ENCODE measurements around the gene NRG2.

DNA sequence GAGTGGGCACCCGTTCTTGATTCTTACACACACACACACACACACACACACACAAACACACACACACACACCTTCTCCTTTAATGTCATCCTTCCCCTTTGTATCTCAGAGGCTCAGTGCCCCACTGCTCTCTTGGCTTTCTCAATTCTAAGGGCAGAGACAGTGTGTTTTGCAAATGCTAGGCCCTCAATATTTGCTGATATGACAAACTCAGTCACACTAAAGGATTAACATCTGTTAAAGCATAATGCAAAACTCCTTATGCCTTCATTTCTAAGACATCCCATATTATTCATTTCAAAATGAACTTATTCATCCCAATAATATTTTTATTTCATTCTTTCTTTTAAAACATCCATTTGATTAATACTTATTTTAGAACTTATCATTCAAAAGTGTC, 8.9 kb upstream of the NRG2 start:
- TF ChIP-seq POLR2A (IDR thresholded peaks at IDR 0.05), result no peak
- TF ChIP-seq, protein P1, sequence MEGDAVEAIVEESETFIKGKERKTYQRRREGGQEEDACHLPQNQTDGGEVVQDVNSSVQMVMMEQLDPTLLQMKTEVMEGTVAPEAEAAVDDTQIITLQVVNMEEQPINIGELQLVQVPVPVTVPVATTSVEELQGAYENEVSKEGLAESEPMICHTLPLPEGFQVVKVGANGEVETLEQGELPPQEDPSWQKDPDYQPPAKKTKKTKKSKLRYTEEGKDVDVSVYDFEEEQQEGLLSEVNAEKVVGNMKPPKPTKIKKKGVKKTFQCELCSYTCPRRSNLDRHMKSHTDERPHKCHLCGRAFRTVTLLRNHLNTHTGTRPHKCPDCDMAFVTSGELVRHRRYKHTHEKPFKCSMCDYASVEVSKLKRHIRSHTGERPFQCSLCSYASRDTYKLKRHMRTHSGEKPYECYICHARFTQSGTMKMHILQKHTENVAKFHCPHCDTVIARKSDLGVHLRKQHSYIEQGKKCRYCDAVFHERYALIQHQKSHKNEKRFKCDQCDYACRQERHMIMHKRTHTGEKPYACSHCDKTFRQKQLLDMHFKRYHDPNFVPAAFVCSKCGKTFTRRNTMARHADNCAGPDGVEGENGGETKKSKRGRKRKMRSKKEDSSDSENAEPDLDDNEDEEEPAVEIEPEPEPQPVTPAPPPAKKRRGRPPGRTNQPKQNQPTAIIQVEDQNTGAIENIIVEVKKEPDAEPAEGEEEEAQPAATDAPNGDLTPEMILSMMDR (IDR thresholded peaks at IDR 0.05), result no peak
